IMR-90 (cell line): Measurements from ENCODE around the gene XAGE3. TPM values are rescaled to one million over a fixed set of nuclear protein-coding genes. Genes with fewer than 3 reads are reported as not detected.

ENCODE experiments used
- ATAC-seq: fragments of 200-7000 bp; cut with Tn5 transposase; 2 replicates; pipeline ENCODE4 v1.9.1; 2020; ENCODE audit warnings: low read depth, mild to moderate bottlenecking, moderate library complexity
- BruUV-seq: library from RNA; stranded (reverse); fragments of 400-500 nt; replicated peaks from 2 replicates; lab custom pipeline; 2021; lab: Mats Ljungman, UMichigan
- CTCF ChIA-PET: fragments of 300-600 bp; formaldehyde crosslinking; extraction: SDS; loops from one replicate; lab custom pipeline; 2021; ENCODE audit warnings: antibody characterized with exemption; lab: Yijun Ruan, JAX
- POLR2A ChIA-PET: fragments of 300-600 bp; sonication (Branson Sonifier 250); formaldehyde crosslinking; loops from one replicate; lab custom pipeline; 2022; ENCODE audit warnings: antibody characterized with exemption; ENCODE audit not compliant: unreplicated experiment; lab: Charles Lee
- DNase-seq: peaks from one replicate; pipeline ENCODE4 v3.0.0; 2013
- H2AFZ ChIP-seq: replicated peaks from 2 replicates; pipeline ENCODE3; 2013; ENCODE audit warnings: low read length, mild to moderate bottlenecking; ENCODE audit not compliant: poor library complexity
- H2AK5ac ChIP-seq: 2 replicates; pipeline ENCODE4 v1.6.1; 2013; ENCODE audit warnings: low read depth, low read length, inconsistent platforms
- H2AK9ac ChIP-seq: replicated peaks from 2 replicates; pipeline ENCODE3; 2013; ENCODE audit warnings: mild to moderate bottlenecking, low read depth, low read length, moderate library complexity; ENCODE audit not compliant: poor library complexity
- H2BK120ac ChIP-seq: 2 replicates; pipeline ENCODE4 v1.6.1; 2013; ENCODE audit warnings: low read depth, low read length, inconsistent platforms
- H2BK15ac ChIP-seq: 3 replicates; pipeline ENCODE4 v1.6.1; 2013; ENCODE audit warnings: low read depth, low read length, inconsistent platforms
- H2BK20ac ChIP-seq: 2 replicates; pipeline ENCODE4 v1.6.1; 2013; ENCODE audit warnings: low read depth, mild to moderate bottlenecking, inconsistent platforms, low read length, moderate library complexity
- H2BK5ac ChIP-seq: 2 replicates; pipeline ENCODE4 v1.6.1; 2013; ENCODE audit warnings: mild to moderate bottlenecking, low read depth, low read length, inconsistent platforms; ENCODE audit not compliant: poor library complexity, severe bottlenecking
- H3K14ac ChIP-seq: replicated peaks from 2 replicates; pipeline ENCODE4 v1.6.1; 2013; ENCODE audit warnings: low read depth, low read length, inconsistent platforms
- H3K18ac ChIP-seq: 2 replicates; pipeline ENCODE4 v1.6.1; 2013; ENCODE audit warnings: low read depth, low read length, control low read depth
- H3K23ac ChIP-seq: 2 replicates; pipeline ENCODE4 v1.6.1; 2013; ENCODE audit warnings: low read depth, low read length, inconsistent platforms
- H3K27ac ChIP-seq: 2 replicates; pipeline ENCODE4 v1.5.1; 2013; ENCODE audit warnings: mild to moderate bottlenecking, control low read depth, low read length; ENCODE audit not compliant: insufficient read depth
- H3K27me3 ChIP-seq: 2 replicates; pipeline ENCODE4 v1.6.1; 2013; ENCODE audit warnings: low read length; ENCODE audit not compliant: control insufficient read depth, insufficient read depth
- H3K36me3 ChIP-seq: 2 replicates; pipeline ENCODE4 v1.6.1; 2013; ENCODE audit warnings: low read length, mixed read lengths; ENCODE audit not compliant: control insufficient read depth, insufficient read depth
- H3K4ac ChIP-seq: 2 replicates; pipeline ENCODE4 v1.6.1; 2013; ENCODE audit warnings: low read depth, low read length, inconsistent platforms
- H3K4me1 ChIP-seq: 2 replicates; pipeline ENCODE4 v1.6.1; 2013; ENCODE audit warnings: low read length, mixed read lengths; ENCODE audit not compliant: control insufficient read depth, insufficient read depth
- H3K4me2 ChIP-seq: 2 replicates; pipeline ENCODE4 v1.6.1; 2013; ENCODE audit warnings: low read depth, mild to moderate bottlenecking, control low read depth, low read length, moderate library complexity
- H3K4me3 ChIP-seq: 2 replicates; pipeline ENCODE4 v1.5.1; 2013; ENCODE audit warnings: low read depth, mild to moderate bottlenecking, control low read depth, low read length, moderate library complexity; ENCODE audit not compliant: insufficient read depth
- H3K56ac ChIP-seq: 2 replicates; pipeline ENCODE4 v1.6.1; 2013; ENCODE audit warnings: low read length, inconsistent platforms; ENCODE audit not compliant: insufficient read depth; ENCODE audit errors: extremely low read depth
- H3K79me1 ChIP-seq, 2 experiments: 2 replicates each; pipeline ENCODE4 v1.6.1; 2013; ENCODE audit warnings: low read length in 2 of 2, inconsistent platforms in 1 of 2, low read depth in 1 of 2
- H3K9ac ChIP-seq: 2 replicates; pipeline ENCODE4 v1.6.1; 2013; ENCODE audit warnings: low read depth, low read length, control low read depth
- H3K9me1 ChIP-seq: 2 replicates; pipeline ENCODE4 v1.6.1; 2013; ENCODE audit warnings: low read length, inconsistent platforms; ENCODE audit not compliant: insufficient read depth
- H3K9me3 ChIP-seq: 2 replicates; pipeline ENCODE4 v1.6.1; 2013; ENCODE audit warnings: low read length; ENCODE audit not compliant: control insufficient read depth, insufficient read depth
- H4K20me1 ChIP-seq: 2 replicates; pipeline ENCODE4 v1.6.1; 2013; ENCODE audit warnings: low read length, inconsistent platforms; ENCODE audit not compliant: insufficient read depth
- H4K5ac ChIP-seq: 2 replicates; pipeline ENCODE4 v1.6.1; 2013; ENCODE audit warnings: mild to moderate bottlenecking, low read depth, low read length, control low read depth
- H4K8ac ChIP-seq, 2 experiments: 2 replicates each; pipeline ENCODE4 v1.6.1; 2013; ENCODE audit warnings: low read depth in 2 of 2, low read length in 2 of 2, control low read depth in 1 of 2, inconsistent platforms in 1 of 2
- H4K91ac ChIP-seq: 2 replicates; pipeline ENCODE4 v1.6.1; 2013; ENCODE audit warnings: low read depth, low read length, inconsistent platforms; ENCODE audit not compliant: insufficient read depth
- BHLHE40 ChIP-seq: fragments of 150-350 bp; IDR thresholded peaks from 2 replicates; pipeline ENCODE4 v1.6.1; 2016; ENCODE audit warnings: mild to moderate bottlenecking, low read depth, low read length
- CEBPB ChIP-seq: IDR thresholded peaks from 2 replicates; pipeline ENCODE4 v1.6.1; 2012; ENCODE audit warnings: low read depth, low read length, improper control_type of control experiment
- CHD1 ChIP-seq: IDR thresholded peaks from 2 replicates; pipeline ENCODE4 v1.6.1; 2012; ENCODE audit warnings: low read depth, low read length, improper control_type of control experiment
- ELK1 ChIP-seq: fragments of 150-350 bp; IDR thresholded peaks from 2 replicates; pipeline ENCODE4 v1.6.1; 2016; ENCODE audit warnings: low read depth, mild to moderate bottlenecking, low read length, moderate library complexity, borderline replicate concordance
- FOS ChIP-seq: fragments of 150-350 bp; IDR thresholded peaks from 2 replicates; pipeline ENCODE4 v1.6.1; 2016; ENCODE audit warnings: low read depth, low read length
- MAFK ChIP-seq: IDR thresholded peaks from 2 replicates; pipeline ENCODE4 v1.6.1; 2012; ENCODE audit warnings: low read depth, low read length, improper control_type of control experiment
- MAZ ChIP-seq: IDR thresholded peaks from 2 replicates; pipeline ENCODE4 v1.6.1; 2012; ENCODE audit warnings: low read depth, mild to moderate bottlenecking, low read length, improper control_type of control experiment, moderate library complexity, borderline replicate concordance
- MXI1 ChIP-seq: IDR thresholded peaks from 2 replicates; pipeline ENCODE4 v1.6.1; 2012; ENCODE audit warnings: low read depth, mild to moderate bottlenecking, low read length, moderate library complexity, borderline replicate concordance
- NFE2L2 ChIP-seq: fragments of 150-350 bp; IDR thresholded peaks from 2 replicates; pipeline ENCODE4 v1.6.1; 2016; ENCODE audit warnings: low read depth, mild to moderate bottlenecking, low read length
- POLR2A ChIP-seq: IDR thresholded peaks from 2 replicates; pipeline ENCODE4 v1.6.1; 2012; ENCODE audit warnings: mild to moderate bottlenecking, low read depth, low read length
- RAD21 ChIP-seq: IDR thresholded peaks from 2 replicates; pipeline ENCODE4 v1.6.1; 2012; ENCODE audit warnings: low read length, improper control_type of control experiment
- RCOR1 ChIP-seq: IDR thresholded peaks from 2 replicates; pipeline ENCODE4 v1.6.1; 2012; ENCODE audit warnings: mild to moderate bottlenecking, low read length, improper control_type of control experiment; ENCODE audit not compliant: insufficient replicate concordance
- RFX5 ChIP-seq: IDR thresholded peaks from 2 replicates; pipeline ENCODE4 v1.8.0; 2012; ENCODE audit warnings: low read depth, mild to moderate bottlenecking, low read length, moderate library complexity
- SMC3 ChIP-seq: fragments of 150-350 bp; IDR thresholded peaks from 2 replicates; pipeline ENCODE4 v1.6.1; 2016; ENCODE audit warnings: low read depth, mild to moderate bottlenecking, antibody characterized with exemption, low read length, moderate library complexity
- USF2 ChIP-seq: fragments of 150-350 bp; IDR thresholded peaks from 2 replicates; pipeline ENCODE4 v1.6.1; 2017; ENCODE audit warnings: mild to moderate bottlenecking, antibody characterized with exemption, low read length, low read depth
- WGBS, 2 experiments: methylation state at CpG; one replicate each; pipeline versions ENCODE4 v1.1.5 to v1.1.7; 2013; ENCODE audit warnings: missing lambda C conversion rate in 2 of 2; ENCODE audit not compliant: insufficient read length in 1 of 2; ENCODE audit errors: extremely low coverage in 2 of 2; 5-methylcytosine and 5-hydroxymethylcytosine counted together
- dilution Hi-C: fragments of 300-500 bp; cut with HindIII; formaldehyde crosslinking; loops from one replicate; pipeline ENCODE4 v1.14.3; 2018; ENCODE audit warnings: low sequenced_read_pairs; ENCODE audit not compliant: unreplicated experiment
- in situ Hi-C: fragments of 300-500 bp; cut with MboI; formaldehyde crosslinking; loops from 3 replicates; pipeline ENCODE4 v1.14.3; 2019; ENCODE audit warnings: low sequenced_read_pairs, inconsistent platforms, mixed read lengths
- intact Hi-C: fragments of 100-400 bp; cut with micrococcal nuclease; formaldehyde crosslinking; loops from 2 replicates; pipeline ENCODE4 v1.10.0; 2022
- polyA plus RNA-seq, 3 experiments: library from polyadenylated mRNA; depleted of rRNA; stranded (reverse); fragments of >200 nt; gene quantifications; 2 replicates each; pipeline ENCODE4 v1.2.3, GENCODE V29; 2012; ENCODE audit warnings: low replicate concordance in 1 of 3
- total RNA-seq: library from RNA; depleted of rRNA; stranded (reverse); fragments of >200 nt; gene quantifications from 2 replicates; pipeline ENCODE4 v1.2.3, GENCODE V29; 2012
- TF ChIP-seq, protein P1 (sequence below): conservative IDR thresholded peaks from 2 replicates; pipeline ENCODE4 v1.5.1; 2012; ENCODE audit warnings: mild to moderate bottlenecking, low read depth, low read length, improper control_type of control experiment

The XAGE3 gene
- total and polyA plus RNA-seq, 2 of the 4 experiments (the other 2 are of a cell fraction) = not detected

GRCh38 chrX:52874661-52875060 is 6.8 kb upstream of the XAGE3 start:
- no peak overlapping the region for H2BK20ac ChIP-seq
- no peak for TF ChIP-seq USF2
- TF ChIP-seq FOS = no peak
- no peak for TF ChIP-seq CHD1
- no peak for TF ChIP-seq RFX5
- no peak for TF ChIP-seq CEBPB
- TF ChIP-seq MAFK = no peak
- TF ChIP-seq MAZ = no peak
- no peak for TF ChIP-seq MXI1
- no peak for TF ChIP-seq RCOR1
- TF ChIP-seq ELK1 = no peak
- TF ChIP-seq NFE2L2 = no peak
- no peak for TF ChIP-seq RAD21
- TF ChIP-seq, protein P1, sequence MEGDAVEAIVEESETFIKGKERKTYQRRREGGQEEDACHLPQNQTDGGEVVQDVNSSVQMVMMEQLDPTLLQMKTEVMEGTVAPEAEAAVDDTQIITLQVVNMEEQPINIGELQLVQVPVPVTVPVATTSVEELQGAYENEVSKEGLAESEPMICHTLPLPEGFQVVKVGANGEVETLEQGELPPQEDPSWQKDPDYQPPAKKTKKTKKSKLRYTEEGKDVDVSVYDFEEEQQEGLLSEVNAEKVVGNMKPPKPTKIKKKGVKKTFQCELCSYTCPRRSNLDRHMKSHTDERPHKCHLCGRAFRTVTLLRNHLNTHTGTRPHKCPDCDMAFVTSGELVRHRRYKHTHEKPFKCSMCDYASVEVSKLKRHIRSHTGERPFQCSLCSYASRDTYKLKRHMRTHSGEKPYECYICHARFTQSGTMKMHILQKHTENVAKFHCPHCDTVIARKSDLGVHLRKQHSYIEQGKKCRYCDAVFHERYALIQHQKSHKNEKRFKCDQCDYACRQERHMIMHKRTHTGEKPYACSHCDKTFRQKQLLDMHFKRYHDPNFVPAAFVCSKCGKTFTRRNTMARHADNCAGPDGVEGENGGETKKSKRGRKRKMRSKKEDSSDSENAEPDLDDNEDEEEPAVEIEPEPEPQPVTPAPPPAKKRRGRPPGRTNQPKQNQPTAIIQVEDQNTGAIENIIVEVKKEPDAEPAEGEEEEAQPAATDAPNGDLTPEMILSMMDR = no peak
- TF ChIP-seq SMC3 = no peak
- TF ChIP-seq BHLHE40 = no peak
- no peak for TF ChIP-seq POLR2A

More at GRCh38 chrX:52874661-52875060, 6.8 kb upstream of the XAGE3 start:
- Histone ChIP-seq H3K27ac (no peak overlapping the region), H3K9ac (no peak overlapping the region), H4K5ac (no peak overlapping the region), H3K23ac (no peak overlapping the region), H2BK5ac (no peak overlapping the region), H3K79me1 (no peaks in the 10 kb centered on the region), H2AK9ac (no peak overlapping the region), H3K14ac (no peak overlapping the region), H4K8ac (no peak overlapping the region), H3K4me2 (no peak overlapping the region), H3K9me1 (no peaks in the 10 kb centered on the region; the same call in 1 of the 2 replicates), H4K91ac (no peak overlapping the region), H3K18ac (no peak overlapping the region), H2BK120ac (no peak overlapping the region), H3K36me3 (no peaks in the 10 kb centered on the region), H2AFZ (peak overlapping the region; percentile 11), H3K27me3 (peaks cover 23% of the 10 kb centered on the region), H3K4me1 (no peaks in the 10 kb centered on the region), H2AK5ac (no peak overlapping the region), H4K20me1 (no peaks in the 10 kb centered on the region), H3K4me3 (no peak overlapping the region), H3K56ac (no peak overlapping the region), H3K9me3 (no peaks in the 10 kb centered on the region), H2BK15ac (no peak overlapping the region), H3K4ac (no peak overlapping the region)
- BruUV-seq = no TSS peak
- POLR2A ChIA-PET = no interaction called here
- in situ Hi-C loops = no loop called here
- intact Hi-C loops = no loop called here
- CTCF ChIA-PET = no interaction called here
- dilution Hi-C loops = no loop called here
- 40% methylated on average over 1 of the region's 5 CpGs; no CpG with 5 or more reads in 1 of the 2 experiments for WGBS, 2 experiments
- ATAC-seq = no peak
- DNase-seq = no peak
